ENCODE measurements around the gene CEBPG.
A peak's percentile ranks its signal among the peaks of the same experiment; 100 is the strongest.

Gene CEBPG

GRCh38 chr19:33373453-33374235 lies at the start of gene CEBPG:
Gene CEBPG (plus strand): TSS chr19:33373709. CDS start chr19:33379240, 5,531 bp downstream.
- H3K9ac ChIP-seq (ENCODE audit: low read depth, low read length): peak within 1 kb of the TSS; percentile 94
- 0 out of 2 replicates have a peak, but pooled peaks cover 3% of the 10 kb centered on the region for H3K36me3 ChIP-seq (ENCODE audit: control insufficient read depth, insufficient read depth, low read length)
- peak within 1 kb of the TSS; percentile 97 for H3K4me3 ChIP-seq (ENCODE audit: low read depth, low read length)
- peak within 1 kb of the TSS; percentile 93 for H3K27ac ChIP-seq (ENCODE audit: low read depth, low read length)
- H3K27me3 ChIP-seq (ENCODE audit: control insufficient read depth, insufficient read depth, low read length): peaks cover 3% of the 10 kb centered on the region; the same call in 1 of the 2 replicates
- peaks cover 30% of the 10 kb centered on the region for H3K4me1 ChIP-seq (ENCODE audit: control insufficient read depth, insufficient read depth, low read length)
- H3K9me3 ChIP-seq (ENCODE audit: control insufficient read depth, insufficient read depth, low read length): no peaks in the 10 kb centered on the region

GRCh38 chr19:33324628-33325027 lies 48.9 kb upstream of the CEBPG start:
- H3K27me3 ChIP-seq (ENCODE audit: control insufficient read depth, insufficient read depth, low read length): no peaks in the 10 kb centered on the region
- no peaks in the 10 kb centered on the region for H3K4me1 ChIP-seq (ENCODE audit: control insufficient read depth, insufficient read depth, low read length)
- H3K36me3 ChIP-seq (ENCODE audit: control insufficient read depth, insufficient read depth, low read length): no peaks in the 10 kb centered on the region
- no peak overlapping the region for H3K4me3 ChIP-seq (ENCODE audit: low read depth, low read length)
- no peak overlapping the region for H3K27ac ChIP-seq (ENCODE audit: low read depth, low read length)
- H3K9me3 ChIP-seq (ENCODE audit: control insufficient read depth, insufficient read depth, low read length): peaks cover 9% of the 10 kb centered on the region; the same call in 1 of the 2 replicates
- H3K9ac ChIP-seq (ENCODE audit: low read depth, low read length): no peak overlapping the region

DNA sequence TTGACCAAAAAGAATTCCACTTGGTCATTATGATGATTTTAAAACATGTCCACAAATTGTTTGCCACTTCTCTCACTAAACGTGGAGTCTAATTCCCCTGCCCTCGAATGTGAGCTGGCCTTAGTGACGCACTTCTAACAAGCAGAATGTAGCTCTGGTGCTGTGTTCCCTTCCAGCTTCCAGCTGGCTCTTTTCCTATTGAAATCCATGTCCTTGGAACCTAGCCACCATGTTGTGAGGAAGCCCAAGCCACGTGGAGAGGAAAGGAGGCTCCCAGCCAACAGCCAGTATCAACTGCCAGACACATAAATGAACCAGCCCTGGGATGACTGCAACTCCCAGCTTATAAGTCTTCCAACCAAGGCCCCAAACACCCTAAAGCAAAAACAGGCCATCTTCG lies 47.6 kb upstream of the CEBPG start:
- Histone ChIP-seq H3K4me3 (ENCODE audit: low read depth, low read length) (no peak overlapping the region), H3K9me3 (ENCODE audit: control insufficient read depth, insufficient read depth, low read length) (peaks cover 9% of the 10 kb centered on the region; the same call in 1 of the 2 replicates), H3K9ac (ENCODE audit: low read depth, low read length) (no peak overlapping the region), H3K27ac (ENCODE audit: low read depth, low read length) (no peak overlapping the region), H3K27me3 (ENCODE audit: control insufficient read depth, insufficient read depth, low read length) (no peaks in the 10 kb centered on the region), H3K36me3 (ENCODE audit: control insufficient read depth, insufficient read depth, low read length) (no peaks in the 10 kb centered on the region), H3K4me1 (ENCODE audit: control insufficient read depth, insufficient read depth, low read length) (no peaks in the 10 kb centered on the region)

GRCh38 chr19:33329060-33329459 lies 44.4 kb upstream of the CEBPG start:
- H3K9me3 ChIP-seq (ENCODE audit: control insufficient read depth, insufficient read depth, low read length): 0 out of 2 replicates have a peak, but pooled peaks cover 3% of the 10 kb centered on the region
- no peak overlapping the region for H3K27ac ChIP-seq (ENCODE audit: low read depth, low read length)
- no peaks in the 10 kb centered on the region for H3K36me3 ChIP-seq (ENCODE audit: control insufficient read depth, insufficient read depth, low read length)
- no peaks in the 10 kb centered on the region for H3K4me1 ChIP-seq (ENCODE audit: control insufficient read depth, insufficient read depth, low read length)
- no peak overlapping the region for H3K4me3 ChIP-seq (ENCODE audit: low read depth, low read length)
- H3K9ac ChIP-seq (ENCODE audit: low read depth, low read length): no peak overlapping the region
- H3K27me3 ChIP-seq (ENCODE audit: control insufficient read depth, insufficient read depth, low read length): no peaks in the 10 kb centered on the region

DNA sequence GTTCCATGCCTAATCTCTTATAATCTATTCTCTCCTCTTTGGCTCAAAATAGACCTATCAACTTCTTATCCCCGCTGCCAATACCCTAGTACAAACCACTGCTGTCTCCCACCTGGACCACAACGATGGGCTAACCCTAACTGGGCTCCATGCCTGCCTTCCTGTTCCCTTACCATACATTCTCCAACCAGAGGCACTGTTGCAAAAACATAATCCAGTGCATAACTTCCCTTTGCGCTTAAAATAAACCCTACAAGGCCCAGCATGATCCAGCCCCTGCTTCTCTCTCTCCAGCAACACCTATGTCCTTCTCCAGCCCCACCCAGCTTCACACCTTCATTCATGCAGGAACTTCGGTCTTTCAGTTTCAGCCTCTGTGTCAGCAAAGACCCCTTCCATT lies 43.8 kb upstream of the CEBPG start:
- Histone ChIP-seq H3K4me1 (ENCODE audit: control insufficient read depth, insufficient read depth, low read length) (no peaks in the 10 kb centered on the region), H3K4me3 (ENCODE audit: low read depth, low read length) (no peak overlapping the region), H3K27me3 (ENCODE audit: control insufficient read depth, insufficient read depth, low read length) (no peaks in the 10 kb centered on the region), H3K9ac (ENCODE audit: low read depth, low read length) (no peak overlapping the region), H3K36me3 (ENCODE audit: control insufficient read depth, insufficient read depth, low read length) (no peaks in the 10 kb centered on the region), H3K27ac (ENCODE audit: low read depth, low read length) (no peak overlapping the region), H3K9me3 (ENCODE audit: control insufficient read depth, insufficient read depth, low read length) (0 out of 2 replicates have a peak, but pooled peaks cover 3% of the 10 kb centered on the region)

GRCh38 chr19:33332248-33332647 lies 41.3 kb upstream of the CEBPG start:
- no peak overlapping the region for H3K9ac ChIP-seq (ENCODE audit: low read depth, low read length)
- no peaks in the 10 kb centered on the region for H3K36me3 ChIP-seq (ENCODE audit: control insufficient read depth, insufficient read depth, low read length)
- no peaks in the 10 kb centered on the region for H3K27me3 ChIP-seq (ENCODE audit: control insufficient read depth, insufficient read depth, low read length)
- H3K4me3 ChIP-seq (ENCODE audit: low read depth, low read length): no peak overlapping the region
- H3K4me1 ChIP-seq (ENCODE audit: control insufficient read depth, insufficient read depth, low read length): no peaks in the 10 kb centered on the region
- no peak overlapping the region for H3K27ac ChIP-seq (ENCODE audit: low read depth, low read length)
- H3K9me3 ChIP-seq (ENCODE audit: control insufficient read depth, insufficient read depth, low read length): no peaks in the 10 kb centered on the region

GRCh38 chr19:33333151-33333550 lies 40.4 kb upstream of the CEBPG start:
- no peak overlapping the region for H3K4me3 ChIP-seq (ENCODE audit: low read depth, low read length)
- no peak overlapping the region for H3K9ac ChIP-seq (ENCODE audit: low read depth, low read length)
- H3K4me1 ChIP-seq (ENCODE audit: control insufficient read depth, insufficient read depth, low read length): no peaks in the 10 kb centered on the region
- H3K27ac ChIP-seq (ENCODE audit: low read depth, low read length): no peak overlapping the region
- no peaks in the 10 kb centered on the region for H3K27me3 ChIP-seq (ENCODE audit: control insufficient read depth, insufficient read depth, low read length)
- H3K9me3 ChIP-seq (ENCODE audit: control insufficient read depth, insufficient read depth, low read length): no peaks in the 10 kb centered on the region
- no peaks in the 10 kb centered on the region for H3K36me3 ChIP-seq (ENCODE audit: control insufficient read depth, insufficient read depth, low read length)

- Histone ChIP-seq H3K36me3 (ENCODE audit: control insufficient read depth, insufficient read depth, low read length) (no peaks in the 10 kb centered on the region), H3K27me3 (ENCODE audit: control insufficient read depth, insufficient read depth, low read length) (no peaks in the 10 kb centered on the region), H3K4me1 (ENCODE audit: control insufficient read depth, insufficient read depth, low read length) (no peaks in the 10 kb centered on the region), H3K9ac (ENCODE audit: low read depth, low read length) (no peak overlapping the region), H3K4me3 (ENCODE audit: low read depth, low read length) (no peak overlapping the region), H3K27ac (ENCODE audit: low read depth, low read length) (no peak overlapping the region), H3K9me3 (ENCODE audit: control insufficient read depth, insufficient read depth, low read length) (no peaks in the 10 kb centered on the region)
Measured at GRCh38 chr19:33333642-33334041, 39.9 kb upstream of the CEBPG start.

DNA sequence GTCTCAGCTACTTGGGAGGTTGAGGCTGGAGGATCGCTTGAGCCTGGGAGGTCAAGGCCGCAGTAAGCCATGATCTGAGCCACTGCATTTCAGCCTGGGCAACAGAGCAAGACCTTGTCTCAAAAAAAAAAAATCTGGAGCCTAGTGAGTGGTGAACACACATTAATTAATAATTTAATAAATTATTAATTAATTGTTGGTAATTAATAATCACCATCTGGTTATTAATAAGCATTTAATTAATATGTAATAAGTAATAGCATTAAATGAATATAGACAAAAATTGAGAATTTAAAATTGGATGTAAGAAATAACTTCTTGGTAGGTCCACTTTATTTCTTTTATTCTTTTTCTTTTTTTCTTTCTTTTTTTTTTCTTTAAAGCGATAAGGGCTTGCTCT lies 39.2 kb upstream of the CEBPG start:
- Histone ChIP-seq H3K27me3 (ENCODE audit: control insufficient read depth, insufficient read depth, low read length) (no peaks in the 10 kb centered on the region), H3K9ac (ENCODE audit: low read depth, low read length) (no peak overlapping the region), H3K4me3 (ENCODE audit: low read depth, low read length) (no peak overlapping the region), H3K4me1 (ENCODE audit: control insufficient read depth, insufficient read depth, low read length) (no peaks in the 10 kb centered on the region), H3K27ac (ENCODE audit: low read depth, low read length) (no peak overlapping the region), H3K36me3 (ENCODE audit: control insufficient read depth, insufficient read depth, low read length) (no peaks in the 10 kb centered on the region), H3K9me3 (ENCODE audit: control insufficient read depth, insufficient read depth, low read length) (no peaks in the 10 kb centered on the region)

- H3K4me1 ChIP-seq (ENCODE audit: control insufficient read depth, insufficient read depth, low read length): no peaks in the 10 kb centered on the region
Measured at GRCh38 chr19:33335446-33335845, 38.1 kb upstream of the CEBPG start.

More at GRCh38 chr19:33335446-33335845, 38.1 kb upstream of the CEBPG start:
- Histone ChIP-seq H3K27ac (ENCODE audit: low read depth, low read length) (no peak overlapping the region), H3K9ac (ENCODE audit: low read depth, low read length) (no peak overlapping the region), H3K27me3 (ENCODE audit: control insufficient read depth, insufficient read depth, low read length) (no peaks in the 10 kb centered on the region), H3K36me3 (ENCODE audit: control insufficient read depth, insufficient read depth, low read length) (no peaks in the 10 kb centered on the region), H3K4me3 (ENCODE audit: low read depth, low read length) (no peak overlapping the region), H3K9me3 (ENCODE audit: control insufficient read depth, insufficient read depth, low read length) (no peaks in the 10 kb centered on the region)

All from HUES48 (cell line).